ENCODE results near the gene DNASE1L1.
"Not testable (repeated sequence)": the region's sequence is repeated elsewhere in the genome, so short reads cannot be mapped to it uniquely, and the experiment has no call there.

The DNASE1L1 gene

GRCh38 chrX:154396973-154397887, 11.8 kb downstream of the DNASE1L1 start:
- peaks cover 3% of the 10 kb centered on the region for H3K4me1 ChIP-seq (ENCODE audit: control insufficient read depth, insufficient read depth, low read length, unreplicated experiment)
- peaks cover 14% of the 10 kb centered on the region; the same call in 1 of the 2 replicates for H3K36me3 ChIP-seq (ENCODE audit: insufficient read depth, low read length)
- peaks cover 22% of the 10 kb centered on the region for H3K79me2 ChIP-seq (ENCODE audit: control insufficient read depth, insufficient read depth, low read length, unreplicated experiment)
- H3K27me3 ChIP-seq (ENCODE audit: insufficient read depth, low read length) = no peaks in the 10 kb centered on the region
- H2AFZ ChIP-seq (ENCODE audit: low read length, unreplicated experiment) = peak overlapping the region; percentile 50
- peak overlapping the region; percentile 98 for H3K4me3 ChIP-seq (ENCODE audit: low read depth, low read length)
- peak overlapping the region; percentile 99 for H3K27ac ChIP-seq (ENCODE audit: low read depth, low read length)

- H3K36me3 ChIP-seq (ENCODE audit: insufficient read depth, low read length) = peaks cover 14% of the 10 kb centered on the region; the same call in 1 of the 2 replicates
- H3K27ac ChIP-seq (ENCODE audit: low read depth, low read length); H3K27me3 ChIP-seq (ENCODE audit: insufficient read depth, low read length); H3K4me3 ChIP-seq (ENCODE audit: low read depth, low read length); H3K4me1 ChIP-seq (ENCODE audit: control insufficient read depth, insufficient read depth, low read length, unreplicated experiment); H2AFZ ChIP-seq (ENCODE audit: low read length, unreplicated experiment): not testable (repeated sequence)
- H3K79me2 ChIP-seq (ENCODE audit: control insufficient read depth, insufficient read depth, low read length, unreplicated experiment) = peaks cover 22% of the 10 kb centered on the region
These were observed 12.7 kb downstream of the DNASE1L1 start for GRCh38 chrX:154396363-154396762.

- H3K79me2 ChIP-seq (ENCODE audit: control insufficient read depth, insufficient read depth, low read length, unreplicated experiment); H2AFZ ChIP-seq (ENCODE audit: low read length, unreplicated experiment); H3K27ac ChIP-seq (ENCODE audit: low read depth, low read length); H3K4me1 ChIP-seq (ENCODE audit: control insufficient read depth, insufficient read depth, low read length, unreplicated experiment); H3K4me3 ChIP-seq (ENCODE audit: low read depth, low read length); H3K27me3 ChIP-seq (ENCODE audit: insufficient read depth, low read length); H3K36me3 ChIP-seq (ENCODE audit: insufficient read depth, low read length): not testable (repeated sequence)
These were observed 19.0 kb downstream of the DNASE1L1 start for GRCh38 chrX:154389812-154390747.

- not testable (repeated sequence) for H3K27me3 ChIP-seq (ENCODE audit: insufficient read depth, low read length); H3K27ac ChIP-seq (ENCODE audit: low read depth, low read length); H3K36me3 ChIP-seq (ENCODE audit: insufficient read depth, low read length); H2AFZ ChIP-seq (ENCODE audit: low read length, unreplicated experiment); H3K4me1 ChIP-seq (ENCODE audit: control insufficient read depth, insufficient read depth, low read length, unreplicated experiment); H3K79me2 ChIP-seq (ENCODE audit: control insufficient read depth, insufficient read depth, low read length, unreplicated experiment); H3K4me3 ChIP-seq (ENCODE audit: low read depth, low read length)
These were observed 20.4 kb downstream of the DNASE1L1 start for GRCh38 chrX:154388649-154389048.

GRCh38 chrX:154388094-154388493, 21.0 kb downstream of the DNASE1L1 start:
- H3K79me2 ChIP-seq (ENCODE audit: control insufficient read depth, insufficient read depth, low read length, unreplicated experiment); H3K27ac ChIP-seq (ENCODE audit: low read depth, low read length); H3K4me1 ChIP-seq (ENCODE audit: control insufficient read depth, insufficient read depth, low read length, unreplicated experiment); H3K27me3 ChIP-seq (ENCODE audit: insufficient read depth, low read length); H2AFZ ChIP-seq (ENCODE audit: low read length, unreplicated experiment); H3K4me3 ChIP-seq (ENCODE audit: low read depth, low read length); H3K36me3 ChIP-seq (ENCODE audit: insufficient read depth, low read length): not testable (repeated sequence)

GRCh38 chrX:154384284-154384892, 24.7 kb downstream of the DNASE1L1 start:
- Histone ChIP-seq H3K4me1 (ENCODE audit: control insufficient read depth, insufficient read depth, low read length, unreplicated experiment) (peaks cover 2% of the 10 kb centered on the region), H3K4me3 (ENCODE audit: low read depth, low read length) (no peak overlapping the region), H2AFZ (ENCODE audit: low read length, unreplicated experiment) (no peak overlapping the region), H3K36me3 (ENCODE audit: insufficient read depth, low read length) (no peaks in the 10 kb centered on the region), H3K79me2 (ENCODE audit: control insufficient read depth, insufficient read depth, low read length, unreplicated experiment) (peaks cover 16% of the 10 kb centered on the region), H3K27me3 (ENCODE audit: insufficient read depth, low read length) (no peaks in the 10 kb centered on the region), H3K27ac (ENCODE audit: low read depth, low read length) (no peak overlapping the region)

GRCh38 chrX:154383359-154384283, 25.4 kb downstream of the DNASE1L1 start:
- Histone ChIP-seq H3K4me1 (ENCODE audit: control insufficient read depth, insufficient read depth, low read length, unreplicated experiment) (peaks cover 2% of the 10 kb centered on the region), H3K79me2 (ENCODE audit: control insufficient read depth, insufficient read depth, low read length, unreplicated experiment) (peaks cover 16% of the 10 kb centered on the region), H3K27ac (ENCODE audit: low read depth, low read length) (no peak overlapping the region), H3K4me3 (ENCODE audit: low read depth, low read length) (no peak overlapping the region), H3K36me3 (ENCODE audit: insufficient read depth, low read length) (no peaks in the 10 kb centered on the region), H3K27me3 (ENCODE audit: insufficient read depth, low read length) (no peaks in the 10 kb centered on the region), H2AFZ (ENCODE audit: low read length, unreplicated experiment) (no peak overlapping the region)

GRCh38 chrX:154382483-154383069, 26.5 kb downstream of the DNASE1L1 start:
- no peaks in the 10 kb centered on the region for H3K36me3 ChIP-seq (ENCODE audit: insufficient read depth, low read length)
- no peak overlapping the region for H2AFZ ChIP-seq (ENCODE audit: low read length, unreplicated experiment)
- H3K4me3 ChIP-seq (ENCODE audit: low read depth, low read length) = no peak overlapping the region
- peaks cover 2% of the 10 kb centered on the region for H3K4me1 ChIP-seq (ENCODE audit: control insufficient read depth, insufficient read depth, low read length, unreplicated experiment)
- H3K27ac ChIP-seq (ENCODE audit: low read depth, low read length) = no peak overlapping the region
- no peaks in the 10 kb centered on the region for H3K27me3 ChIP-seq (ENCODE audit: insufficient read depth, low read length)
- peaks cover 16% of the 10 kb centered on the region for H3K79me2 ChIP-seq (ENCODE audit: control insufficient read depth, insufficient read depth, low read length, unreplicated experiment)

GRCh38 chrX:154381271-154381670, 27.8 kb downstream of the DNASE1L1 start:
- Histone ChIP-seq H3K27ac (ENCODE audit: low read depth, low read length) (no peak overlapping the region), H2AFZ (ENCODE audit: low read length, unreplicated experiment) (no peak overlapping the region), H3K36me3 (ENCODE audit: insufficient read depth, low read length) (no peaks in the 10 kb centered on the region), H3K4me3 (ENCODE audit: low read depth, low read length) (no peak overlapping the region), H3K4me1 (ENCODE audit: control insufficient read depth, insufficient read depth, low read length, unreplicated experiment) (peaks cover 6% of the 10 kb centered on the region), H3K79me2 (ENCODE audit: control insufficient read depth, insufficient read depth, low read length, unreplicated experiment) (peaks cover 16% of the 10 kb centered on the region), H3K27me3 (ENCODE audit: insufficient read depth, low read length) (no peaks in the 10 kb centered on the region)
